HCT116 (cell line): ENCODE measurements around the gene SLC22A23. TPM values are rescaled to one million over a fixed set of nuclear protein-coding genes. Genes with fewer than 3 reads are reported as not detected.

Experiments
- ATAC-seq: fragments of 200-7000 bp; cut with Tn5 transposase; 2 replicates; pipeline ENCODE4 v1.9.1; 2020; ENCODE audit warnings: mild to moderate bottlenecking, moderate library complexity
- BruUV-seq: library from RNA; stranded (reverse); fragments of 400-500 nt; replicated peaks from 2 replicates; lab custom pipeline; 2021; lab: Mats Ljungman, UMichigan
- CTCF ChIA-PET: fragments of 300-600 bp; sonication (Branson Sonifier 250); formaldehyde crosslinking; loops from one replicate; lab custom pipeline; 2021; ENCODE audit warnings: antibody characterized with exemption; lab: Charles Lee
- POLR2A ChIA-PET: fragments of 300-600, 350-600 bp; sonication (Branson Sonifier 250); formaldehyde crosslinking; loops from one replicate; lab custom pipeline; 2021; ENCODE audit warnings: antibody characterized with exemption; lab: Charles Lee
- RAD21 ChIA-PET, 2 experiments: fragments of 300-600 bp; sonication (Branson Sonifier 250); formaldehyde crosslinking; loops; one replicate each; lab custom pipeline; 2023; ENCODE audit warnings: low total read pairs in 2 of 2; ENCODE audit not compliant: uncharacterized antibody in 2 of 2, unreplicated experiment in 2 of 2, low non-redundant PET in 1 of 2; lab: Charles Lee
- DNase-seq: peaks from one replicate; pipeline ENCODE4 v3.0.0-alpha.2; 2010; ENCODE audit warnings: low read depth, low spot score
- H2AFZ ChIP-seq: fragments of 200-600 bp; shearing (Covaris generic), sonication (generic); 2 replicates; pipeline ENCODE4 v1.6.1; 2017; ENCODE audit warnings: low read depth, mixed run types, mixed read lengths, antibody characterized with exemption, low read length; ENCODE audit not compliant: poor library complexity, severe bottlenecking
- H3K27ac ChIP-seq: 2 replicates; pipeline ENCODE4 v1.5.1; 2012; ENCODE audit warnings: low read depth, low read length
- H3K27me3 ChIP-seq: fragments of 200-600 bp; sonication (generic); 2 replicates; pipeline ENCODE4 v1.6.1; 2016; ENCODE audit warnings: mixed run types, low read length, mixed read lengths; ENCODE audit not compliant: insufficient read depth
- H3K36me3 ChIP-seq, 2 experiments: fragments of 200-500 bp in 1 of 2; fragments of 200-600 bp in 1 of 2; sonication (Bioruptor generic) in 1 of 2; sonication (generic) in 1 of 2; 2 replicates each; pipeline versions ENCODE4 v1.5.1 to v1.6.1; 2014 to 2016; ENCODE audit warnings: low read length in 2 of 2, inconsistent platforms in 1 of 2, mixed read lengths in 1 of 2, mixed run types in 1 of 2; ENCODE audit not compliant: insufficient read depth in 2 of 2, control insufficient read depth in 1 of 2
- H3K4me1 ChIP-seq, 2 experiments: fragments of 200-600 bp in 1 of 2; sonication (generic) in 1 of 2; 2 replicates each; pipeline versions ENCODE4 v1.5.1 to v1.6.1; 2012 to 2017; ENCODE audit warnings: low read length in 2 of 2, inconsistent platforms in 1 of 2, mild to moderate bottlenecking in 1 of 2, mixed read lengths in 1 of 2, mixed run types in 1 of 2, moderate library complexity in 1 of 2; ENCODE audit not compliant: insufficient read depth in 2 of 2, control insufficient read depth in 1 of 2
- H3K4me2 ChIP-seq: fragments of 200-600 bp; sonication (generic); 2 replicates; pipeline ENCODE4 v1.6.1; 2017; ENCODE audit warnings: mixed run types, low read length, mixed read lengths
- H3K4me3 ChIP-seq, 2 experiments: fragments of 200-600 bp in 1 of 2; sonication (generic) in 1 of 2; replicated peaks in 1 of 2; 2 replicates each; pipeline ENCODE4 v1.5.1; 2011 to 2016; ENCODE audit warnings: low read length in 2 of 2, control low read depth in 1 of 2, low read depth in 1 of 2, mild to moderate bottlenecking in 1 of 2, mixed read lengths in 1 of 2, mixed run types in 1 of 2
- H3K79me2 ChIP-seq: fragments of 200-600 bp; sonication (generic); 2 replicates; pipeline ENCODE4 v1.6.1; 2017; ENCODE audit warnings: mild to moderate bottlenecking, mixed run types, low read length, moderate library complexity, mixed read lengths; ENCODE audit not compliant: insufficient read depth
- H3K9ac ChIP-seq: fragments of 200-600 bp; sonication (generic); 2 replicates; pipeline ENCODE4 v1.6.1; 2016; ENCODE audit warnings: low read length, mixed read lengths
- H3K9me2 ChIP-seq: fragments of 200-600 bp; sonication (generic), shearing (Covaris generic); 2 replicates; pipeline ENCODE4 v1.6.1; 2017; ENCODE audit warnings: mixed run types, mild to moderate bottlenecking, moderate library complexity; ENCODE audit not compliant: insufficient read depth
- H3K9me3 ChIP-seq, 2 experiments: fragments of 200-500 bp in 1 of 2; fragments of 200-600 bp in 1 of 2; sonication (Bioruptor generic) in 1 of 2; sonication (generic) in 1 of 2; 2 replicates each; pipeline ENCODE4 v1.6.1; 2014 to 2017; ENCODE audit warnings: low read length in 2 of 2, mixed read lengths in 2 of 2, inconsistent platforms in 1 of 2, low read depth in 1 of 2, mild to moderate bottlenecking in 1 of 2, mixed run types in 1 of 2, moderate library complexity in 1 of 2; ENCODE audit not compliant: control insufficient read depth in 1 of 2, insufficient read depth in 1 of 2
- H4K20me1 ChIP-seq: fragments of 200-600 bp; sonication (generic), shearing (Covaris generic); 2 replicates; pipeline ENCODE4 v1.6.1; 2017; ENCODE audit warnings: mixed run types, mild to moderate bottlenecking, moderate library complexity; ENCODE audit not compliant: insufficient read depth
- CBX3 ChIP-seq: IDR thresholded peaks from 2 replicates; pipeline ENCODE4 v1.6.1; 2012; ENCODE audit warnings: low read depth
- CEBPB ChIP-seq: IDR thresholded peaks from 2 replicates; pipeline ENCODE4 v1.6.1; 2012; ENCODE audit warnings: low read depth
- ELF1 ChIP-seq: IDR thresholded peaks from 2 replicates; pipeline ENCODE4 v1.6.1; 2012; ENCODE audit warnings: low read depth, borderline replicate concordance
- EZH2 ChIP-seq: fragments of 200-600 bp; sonication (generic); IDR thresholded peaks from 2 replicates; pipeline ENCODE4 v1.6.1; 2017; ENCODE audit warnings: antibody characterized with exemption, mixed run types
- FOSL1 ChIP-seq: IDR thresholded peaks from 2 replicates; pipeline ENCODE4 v1.6.1; 2012; ENCODE audit warnings: low read depth
- POLR2A ChIP-seq: IDR thresholded peaks from 2 replicates; pipeline ENCODE4 v1.7.0; 2011; ENCODE audit warnings: borderline replicate concordance; ENCODE audit not compliant: insufficient read depth, insufficient read length; ENCODE audit errors: extremely low read depth
- RAD21 ChIP-seq: IDR thresholded peaks from 2 replicates; pipeline ENCODE4 v1.6.1; 2012; ENCODE audit warnings: low read depth, mild to moderate bottlenecking
- SP1 ChIP-seq: IDR thresholded peaks from 2 replicates; pipeline ENCODE4 v1.6.1; 2012; ENCODE audit warnings: low read depth
- TCF7L2 ChIP-seq: IDR thresholded peaks from 2 replicates; pipeline ENCODE4 v1.7.0; 2011; ENCODE audit warnings: borderline replicate concordance, inconsistent platforms; ENCODE audit not compliant: insufficient read depth, insufficient read length; ENCODE audit errors: extremely low read depth
- YY1 ChIP-seq: IDR thresholded peaks from 2 replicates; pipeline ENCODE4 v1.6.1; 2011; ENCODE audit warnings: low read length, low read depth, moderate library complexity, mild to moderate bottlenecking; ENCODE audit not compliant: insufficient replicate concordance; ENCODE audit errors: extremely low read depth
- ZFX ChIP-seq: fragments of 450-650 bp; IDR thresholded peaks from 2 replicates; pipeline ENCODE4 v1.6.1; 2017
- ZNF274 ChIP-seq: fragments of 200-500 bp; sonication (Bioruptor generic); IDR thresholded peaks from 2 replicates; pipeline ENCODE4 v1.6.1; 2014; ENCODE audit warnings: mild to moderate bottlenecking, low read depth, low read length, inconsistent platforms
- intact Hi-C: fragments of 100-400 bp; cut with micrococcal nuclease; formaldehyde crosslinking; loops from 2 replicates; pipeline ENCODE4 v1.10.0; 2022
- total RNA-seq: library from RNA; stranded (reverse); gene quantifications from one replicate; pipeline ENCODE4 v1.2.1, GENCODE V29; 2021; ENCODE audit not compliant: unreplicated experiment
- TF ChIP-seq, protein P1 (sequence below): IDR thresholded peaks from 2 replicates; pipeline ENCODE4 v1.6.1; 2012
- TF ChIP-seq, protein P2 (sequence below): IDR thresholded peaks from 2 replicates; pipeline ENCODE4 v1.6.1; 2012; ENCODE audit warnings: low read depth
- TF ChIP-seq, protein P3 (sequence below): IDR thresholded peaks from 2 replicates; pipeline ENCODE4 v1.6.1; 2012

SLC22A23 gene
- total RNA-seq, 1 experiment from 2014 or later, result 11.5 TPM

DNA sequence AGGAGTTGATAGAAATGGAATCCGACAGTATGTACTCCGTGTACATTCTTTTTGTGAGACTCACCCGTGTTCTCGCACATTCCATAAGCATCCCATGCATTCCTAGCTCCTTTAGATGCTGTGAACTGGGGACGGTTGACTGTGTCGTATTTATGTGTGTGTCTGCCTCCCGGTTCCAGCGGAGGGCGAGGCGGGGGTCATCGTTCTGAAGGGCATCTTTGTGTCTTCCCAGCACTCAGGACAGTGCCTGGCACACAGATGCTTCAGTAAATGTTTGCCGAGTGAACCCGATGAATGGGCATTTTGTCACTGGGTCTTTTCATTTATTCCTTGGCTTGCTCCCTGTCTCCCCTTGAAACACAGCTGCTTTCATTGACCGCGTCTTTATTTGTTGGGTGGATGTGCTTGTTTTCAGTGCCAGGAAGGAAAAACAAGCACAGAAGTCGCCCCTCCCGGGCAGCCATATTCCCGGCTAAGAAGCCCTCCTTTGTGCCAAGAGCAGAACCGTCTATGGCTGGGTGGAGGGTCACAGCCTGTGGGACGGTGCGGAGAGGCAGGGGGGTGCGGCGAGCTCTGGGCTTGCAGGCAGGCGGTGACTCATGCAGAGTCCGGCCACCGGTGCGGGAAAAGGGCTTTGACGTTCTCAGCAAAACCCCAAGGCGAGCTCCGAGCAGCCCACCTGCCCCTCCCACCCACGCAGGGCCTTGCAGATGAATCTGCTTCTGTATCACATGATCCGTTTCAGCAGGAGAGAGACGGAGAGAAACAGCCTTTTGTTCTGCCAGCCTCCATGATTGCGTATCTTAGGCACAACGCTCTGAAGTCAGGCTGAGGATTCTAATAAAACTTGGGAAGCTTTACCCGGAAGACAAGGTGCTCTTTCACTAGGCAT, 209.3 kb downstream of the SLC22A23 start:
- no peak overlapping the region for H3K4me2 ChIP-seq
- H3K27ac ChIP-seq, result no peak overlapping the region
- no peaks in the 10 kb centered on the region for H3K27me3 ChIP-seq
- H3K36me3 ChIP-seq, result no peaks in the 10 kb centered on the region
- ATAC-seq, result no peak
- TF ChIP-seq ZNF274, result no peak
- TF ChIP-seq, protein P1, sequence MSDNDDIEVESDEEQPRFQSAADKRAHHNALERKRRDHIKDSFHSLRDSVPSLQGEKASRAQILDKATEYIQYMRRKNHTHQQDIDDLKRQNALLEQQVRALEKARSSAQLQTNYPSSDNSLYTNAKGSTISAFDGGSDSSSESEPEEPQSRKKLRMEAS, result no peak
- no peak for TF ChIP-seq EZH2
- no peak for TF ChIP-seq YY1
- no peak for TF ChIP-seq RAD21
- TF ChIP-seq CBX3, result no peak
- TF ChIP-seq, all 23 proteins: peak for 0
- H3K9ac ChIP-seq, result no peak overlapping the region
- no peak overlapping the region for H3K4me3 ChIP-seq
- no peaks in the 10 kb centered on the region for H3K9me3 ChIP-seq
- no peaks in the 10 kb centered on the region for H4K20me1 ChIP-seq
- ChIA-PET POLR2A (no interaction called here), RAD21 (no interaction called here), CTCF (no interaction called here)
- intact Hi-C loops, result no loop called here
- no TSS peak for BruUV-seq
- no peaks in the 10 kb centered on the region for H3K9me2 ChIP-seq
- DNase-seq, result no peak
- H3K4me1 ChIP-seq, result peaks cover 0 to 27% of the 10 kb centered on the region in 2 experiments; a peak in 2 of 4 replicates
- no peak overlapping the region for H2AFZ ChIP-seq
- no peaks in the 10 kb centered on the region for H3K79me2 ChIP-seq

DNA sequence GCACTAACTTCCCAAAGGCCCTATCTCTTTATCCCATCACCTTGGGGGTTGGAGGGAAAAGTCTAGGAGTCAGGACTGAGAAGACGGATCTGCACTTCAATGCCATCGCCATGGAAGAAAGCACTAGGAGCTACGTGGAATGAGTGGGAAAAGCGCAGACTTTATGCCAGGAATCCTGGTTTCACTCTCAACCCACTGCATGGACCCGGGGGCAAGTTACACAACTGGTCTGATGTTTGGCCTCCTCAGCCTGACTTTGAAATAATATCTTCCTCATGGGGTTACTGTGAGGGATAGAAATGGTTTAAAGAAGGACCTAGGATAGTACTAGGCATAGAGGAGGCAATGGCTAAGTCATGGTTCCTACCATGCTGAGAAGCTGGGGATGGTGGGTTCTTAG, 211.6 kb downstream of the SLC22A23 start:
- H3K27ac ChIP-seq, result no peak overlapping the region
- H3K9ac ChIP-seq, result no peak overlapping the region
- no peaks in the 10 kb centered on the region for H3K79me2 ChIP-seq
- H3K9me2 ChIP-seq, result no peaks in the 10 kb centered on the region
- RAD21 ChIA-PET, result no interaction called here
- H3K27me3 ChIP-seq, result no peaks in the 10 kb centered on the region
- no peaks in the 10 kb centered on the region for H3K9me3 ChIP-seq
- CTCF ChIA-PET, result no interaction called here
- DNase-seq (no peak), ATAC-seq (no peak)
- TF ChIP-seq CBX3 (no peak), SP1 (no peak), FOSL1 (no peak), ELF1 (no peak), ZFX (no peak), ZNF274 (no peak), POLR2A (no peak), TCF7L2 (no peak), EZH2 (no peak), CEBPB (no peak)
- TF ChIP-seq, protein P2, sequence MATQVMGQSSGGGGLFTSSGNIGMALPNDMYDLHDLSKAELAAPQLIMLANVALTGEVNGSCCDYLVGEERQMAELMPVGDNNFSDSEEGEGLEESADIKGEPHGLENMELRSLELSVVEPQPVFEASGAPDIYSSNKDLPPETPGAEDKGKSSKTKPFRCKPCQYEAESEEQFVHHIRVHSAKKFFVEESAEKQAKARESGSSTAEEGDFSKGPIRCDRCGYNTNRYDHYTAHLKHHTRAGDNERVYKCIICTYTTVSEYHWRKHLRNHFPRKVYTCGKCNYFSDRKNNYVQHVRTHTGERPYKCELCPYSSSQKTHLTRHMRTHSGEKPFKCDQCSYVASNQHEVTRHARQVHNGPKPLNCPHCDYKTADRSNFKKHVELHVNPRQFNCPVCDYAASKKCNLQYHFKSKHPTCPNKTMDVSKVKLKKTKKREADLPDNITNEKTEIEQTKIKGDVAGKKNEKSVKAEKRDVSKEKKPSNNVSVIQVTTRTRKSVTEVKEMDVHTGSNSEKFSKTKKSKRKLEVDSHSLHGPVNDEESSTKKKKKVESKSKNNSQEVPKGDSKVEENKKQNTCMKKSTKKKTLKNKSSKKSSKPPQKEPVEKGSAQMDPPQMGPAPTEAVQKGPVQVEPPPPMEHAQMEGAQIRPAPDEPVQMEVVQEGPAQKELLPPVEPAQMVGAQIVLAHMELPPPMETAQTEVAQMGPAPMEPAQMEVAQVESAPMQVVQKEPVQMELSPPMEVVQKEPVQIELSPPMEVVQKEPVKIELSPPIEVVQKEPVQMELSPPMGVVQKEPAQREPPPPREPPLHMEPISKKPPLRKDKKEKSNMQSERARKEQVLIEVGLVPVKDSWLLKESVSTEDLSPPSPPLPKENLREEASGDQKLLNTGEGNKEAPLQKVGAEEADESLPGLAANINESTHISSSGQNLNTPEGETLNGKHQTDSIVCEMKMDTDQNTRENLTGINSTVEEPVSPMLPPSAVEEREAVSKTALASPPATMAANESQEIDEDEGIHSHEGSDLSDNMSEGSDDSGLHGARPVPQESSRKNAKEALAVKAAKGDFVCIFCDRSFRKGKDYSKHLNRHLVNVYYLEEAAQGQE, result no peak
- TF ChIP-seq, protein P3, sequence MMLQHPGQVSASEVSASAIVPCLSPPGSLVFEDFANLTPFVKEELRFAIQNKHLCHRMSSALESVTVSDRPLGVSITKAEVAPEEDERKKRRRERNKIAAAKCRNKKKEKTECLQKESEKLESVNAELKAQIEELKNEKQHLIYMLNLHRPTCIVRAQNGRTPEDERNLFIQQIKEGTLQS, result no peak
- TF ChIP-seq, protein P1, result no peak
- BruUV-seq, result no TSS peak
- H2AFZ ChIP-seq, result no peak overlapping the region
- no peak overlapping the region for H3K4me2 ChIP-seq
- H3K36me3 ChIP-seq, result no peaks in the 10 kb centered on the region
- H3K4me3 ChIP-seq, result no peak overlapping the region
- peaks cover 0 to 10% of the 10 kb centered on the region in 2 experiments; a peak in 2 of 4 replicates for H3K4me1 ChIP-seq
- POLR2A ChIA-PET, result no interaction called here
- intact Hi-C loops, result no loop called here
- H4K20me1 ChIP-seq, result no peaks in the 10 kb centered on the region
